AG04449 (cell line): Measurements from ENCODE around the gene BCL6.
A peak's percentile ranks its signal among the peaks of the same experiment; 100 is the strongest.

Source experiments
- CTCF ChIA-PET: fragments of 350-600 bp; formaldehyde crosslinking; extraction: SDS; loops from one replicate; lab custom pipeline; 2021; ENCODE audit warnings: antibody characterized with exemption; lab: Yijun Ruan, JAX
- POLR2A ChIA-PET: fragments of 400-600, 350-600 bp; formaldehyde crosslinking; extraction: SDS; loops from one replicate; lab custom pipeline; 2020; ENCODE audit warnings: antibody characterized with exemption, inconsistent platforms; lab: Yijun Ruan, JAX
- DNase-seq: peaks from one replicate; pipeline ENCODE4 v3.0.0-alpha.2; 2010; ENCODE audit warnings: low read depth, low spot score
- H3K4me3 ChIP-seq: 2 replicates; pipeline ENCODE4 v1.5.1; 2011; ENCODE audit warnings: low read depth, mild to moderate bottlenecking, control low read depth, low read length
- CTCF ChIP-seq: IDR thresholded peaks from one replicate; pipeline ENCODE4 v1.5.1; 2011; ENCODE audit warnings: mild to moderate bottlenecking, moderate library complexity, low read length, control low read depth, inconsistent platforms; ENCODE audit not compliant: insufficient read depth; ENCODE audit errors: missing control alignments

The BCL6 gene

DNA sequence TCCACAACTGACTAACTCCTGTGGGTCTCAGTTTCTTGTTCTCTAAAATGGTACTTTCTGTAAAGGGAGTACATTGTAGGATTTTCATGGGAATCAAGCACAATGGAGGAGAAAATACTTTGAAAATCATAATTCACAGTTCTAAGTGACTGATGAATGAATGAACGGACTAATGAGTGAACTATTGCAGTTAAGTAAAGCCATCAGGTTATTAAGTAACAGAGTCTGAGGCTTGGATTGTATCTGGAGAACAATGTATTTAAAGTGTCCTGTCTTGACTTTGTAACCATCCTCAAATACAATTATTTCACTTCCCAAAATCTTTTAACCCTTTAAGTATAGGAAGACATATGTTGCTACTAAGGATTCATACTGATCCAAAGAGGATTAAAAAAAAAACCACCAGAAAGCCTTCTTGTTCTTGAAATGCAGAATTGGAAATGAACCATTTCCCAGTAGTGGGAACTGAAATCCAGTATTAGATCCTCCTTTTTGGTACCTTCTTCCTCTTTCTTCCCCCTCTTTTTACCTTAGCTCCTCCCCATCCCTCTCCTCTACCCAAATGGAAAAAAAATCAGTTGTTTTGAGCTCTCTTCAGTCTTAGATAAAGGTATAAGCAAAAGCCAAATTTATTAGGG is 13.2 kb upstream of the BCL6 start:
- no peak for TF ChIP-seq CTCF
- POLR2A ChIA-PET: no interaction called here

GRCh38 chr3:187753516-187753915 is 8.2 kb upstream of the BCL6 start:
- no peak for TF ChIP-seq CTCF
- H3K4me3 ChIP-seq: no peak overlapping the region
- ChIA-PET CTCF (interaction anchor here (1.0 kb wide), 1 partner anchor 11 kb away, joined by 3 read pairs; no protein-coding TSS in a partner anchor), POLR2A (no interaction called here)
- no peak for DNase-seq

More for the DNA sequence above, 13.2 kb upstream of the BCL6 start:
- no peak for DNase-seq
- CTCF ChIA-PET: interaction anchor here (10.5 kb wide), 1 partner anchor 11 kb away, joined by 72 read pairs; the partner anchor contains the start of gene BCL6
- no peak overlapping the region for H3K4me3 ChIP-seq

- no peak overlapping the region for H3K4me3 ChIP-seq
- POLR2A ChIA-PET: no interaction called here
- CTCF ChIA-PET: interaction anchor here (0.6 to 6.4 kb wide), 6 partner anchors 10 to 1204 kb away, joined by 3 to 72 read pairs (median 16); no protein-coding TSS in a partner anchor
- no peak for DNase-seq
- TF ChIP-seq CTCF: no peak
Observed at GRCh38 chr3:187750513-187751123, 5.3 kb upstream of the BCL6 start.

GRCh38 chr3:187750006-187750512 is 4.8 kb upstream of the BCL6 start:
- no peak overlapping the region for H3K4me3 ChIP-seq
- TF ChIP-seq CTCF: no peak
- CTCF ChIA-PET: interaction anchor here (1.0 to 6.4 kb wide), 8 partner anchors 10 to 1399 kb away, joined by 3 to 72 read pairs (median 9); no protein-coding TSS in a partner anchor
- no peak for DNase-seq
- POLR2A ChIA-PET: no interaction called here

GRCh38 chr3:187748050-187748481 is 2.8 kb upstream of the BCL6 start:
- H3K4me3 ChIP-seq: no peak overlapping the region
- ChIA-PET POLR2A (interaction anchor here (0.6 kb wide), 1 partner anchor 610 kb away, joined by 3 read pairs; no protein-coding TSS in a partner anchor), CTCF (interaction anchor here (0.6 to 6.4 kb wide), 42 partner anchors 8 to 1402 kb away, joined by 3 to 72 read pairs (median 4); partner anchors contain the start of gene LPP)
- no peak for DNase-seq
- TF ChIP-seq CTCF: peak; percentile 92

DNA sequence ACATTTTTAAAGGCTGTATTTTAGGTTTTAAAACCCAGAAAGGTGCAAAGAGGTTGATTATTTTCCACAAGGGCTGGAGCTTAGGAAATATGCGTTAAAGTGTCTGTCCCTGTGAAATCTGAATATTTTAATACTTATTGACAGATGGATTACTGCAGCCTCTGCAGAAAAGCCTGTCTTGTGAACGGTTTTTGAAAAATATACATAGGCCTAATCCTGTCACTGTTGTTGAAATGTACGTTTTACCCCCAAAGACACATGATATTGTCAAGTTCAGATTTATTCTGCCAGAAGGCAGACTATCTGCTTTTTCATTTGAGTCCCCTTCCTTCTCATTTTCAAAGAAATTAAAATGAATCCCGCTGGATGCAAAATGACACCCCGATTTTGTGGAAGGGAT is 2.2 kb upstream of the BCL6 start:
- POLR2A ChIA-PET: no interaction called here
- CTCF ChIA-PET: interaction anchor here (0.6 to 6.4 kb wide), 47 partner anchors 9 to 1487 kb away, joined by 3 to 72 read pairs (median 4); partner anchors contain the start of gene LPP

More for the DNA sequence above, 2.2 kb upstream of the BCL6 start:
- no peak overlapping the region for H3K4me3 ChIP-seq
- TF ChIP-seq CTCF: no peak
- no peak for DNase-seq
